MCF 10A (cell line): ENCODE data around the gene NPFF. TPM values are rescaled to one million over a fixed set of nuclear protein-coding genes. Genes with fewer than 3 reads are reported as not detected.

Source experiments
- BruUV-seq: library from RNA; stranded (reverse); fragments of 400-500 nt; replicated peaks from 2 replicates; lab custom pipeline; 2021; lab: Mats Ljungman, UMichigan
- CTCF ChIA-PET: fragments of 300-600 bp; sonication (Branson Sonifier 250); formaldehyde crosslinking; extraction: SDS; loops from one replicate; lab custom pipeline; 2021; ENCODE audit warnings: antibody characterized with exemption, inconsistent platforms; lab: Yijun Ruan, JAX
- POLR2A ChIA-PET: fragments of 300-600, 350-650 bp; sonication (Branson Sonifier 250); formaldehyde crosslinking; extraction: SDS; loops from one replicate; lab custom pipeline; 2020; ENCODE audit warnings: antibody characterized with exemption, inconsistent platforms; lab: Yijun Ruan, JAX
- DNase-seq: peaks from one replicate; pipeline ENCODE4 v3.0.0-alpha.2; 2018; ENCODE audit not compliant: unreplicated experiment
- H3K27ac Mint-ChIP-seq: one replicate; pipeline ENCODE4 v1.8.0; 2022; ENCODE audit warnings: mild to moderate bottlenecking, low read depth, mixed read lengths; ENCODE audit not compliant: unreplicated experiment
- H3K27me3 Mint-ChIP-seq: one replicate; pipeline ENCODE4 v1.8.0; 2022; ENCODE audit warnings: mixed read lengths; ENCODE audit not compliant: insufficient read depth, unreplicated experiment
- H3K36me3 Mint-ChIP-seq: one replicate; pipeline ENCODE4 v1.8.0; 2022; ENCODE audit warnings: mild to moderate bottlenecking, moderate library complexity, mixed read lengths; ENCODE audit not compliant: insufficient read depth, unreplicated experiment
- H3K4me1 Mint-ChIP-seq: one replicate; pipeline ENCODE4 v1.8.0; 2022; ENCODE audit warnings: mixed read lengths; ENCODE audit not compliant: insufficient read depth, unreplicated experiment
- H3K4me3 Mint-ChIP-seq: one replicate; pipeline ENCODE4 v1.8.0; 2022; ENCODE audit warnings: mild to moderate bottlenecking, moderate library complexity, mixed read lengths; ENCODE audit not compliant: unreplicated experiment
- H3K9me3 Mint-ChIP-seq: one replicate; pipeline ENCODE4 v1.8.0; 2022; ENCODE audit warnings: mixed read lengths; ENCODE audit not compliant: unreplicated experiment
- CTCF ChIP-seq: fragments of 200-600 bp; IDR thresholded peaks from one replicate; pipeline ENCODE4 v1.8.0; 2022; ENCODE audit warnings: antibody characterized with exemption, mild to moderate bottlenecking; ENCODE audit not compliant: unreplicated experiment
- intact Hi-C: fragments of 100-400 bp; cut with micrococcal nuclease; formaldehyde crosslinking; loops from 2 replicates; pipeline ENCODE4 v1.14.1; 2022
- total RNA-seq: library from RNA; stranded (reverse); gene quantifications from 2 replicates; pipeline ENCODE4 v1.2.3, GENCODE V29; 2022

Gene NPFF
- total RNA-seq, 1 experiment from 2014 or later, result not detected

GRCh38 chr12:53514628-53515290 lies 7.5 kb upstream of the NPFF start:
- no peak overlapping the region for H3K27ac Mint-ChIP-seq
- H3K27me3 Mint-ChIP-seq, result no peaks in the 10 kb centered on the region
- BruUV-seq, result no TSS peak
- no peaks in the 10 kb centered on the region for H3K4me1 Mint-ChIP-seq
- H3K4me3 Mint-ChIP-seq, result no peak overlapping the region
- POLR2A ChIA-PET, result interaction anchor here (2.1 kb wide), 1 partner anchor 14 kb away, joined by 6 read pairs; the partner anchor contains the start of gene TARBP2
- H3K9me3 Mint-ChIP-seq, result no peaks in the 10 kb centered on the region
- no peak for TF ChIP-seq CTCF
- peaks cover 84% of the 10 kb centered on the region for H3K36me3 Mint-ChIP-seq
- CTCF ChIA-PET, result interaction anchor here (1.1 kb wide), 1 partner anchor 9 kb away, joined by 3 read pairs; no protein-coding TSS in a partner anchor
- no peak for DNase-seq
- intact Hi-C loops, result no loop called here

DNA sequence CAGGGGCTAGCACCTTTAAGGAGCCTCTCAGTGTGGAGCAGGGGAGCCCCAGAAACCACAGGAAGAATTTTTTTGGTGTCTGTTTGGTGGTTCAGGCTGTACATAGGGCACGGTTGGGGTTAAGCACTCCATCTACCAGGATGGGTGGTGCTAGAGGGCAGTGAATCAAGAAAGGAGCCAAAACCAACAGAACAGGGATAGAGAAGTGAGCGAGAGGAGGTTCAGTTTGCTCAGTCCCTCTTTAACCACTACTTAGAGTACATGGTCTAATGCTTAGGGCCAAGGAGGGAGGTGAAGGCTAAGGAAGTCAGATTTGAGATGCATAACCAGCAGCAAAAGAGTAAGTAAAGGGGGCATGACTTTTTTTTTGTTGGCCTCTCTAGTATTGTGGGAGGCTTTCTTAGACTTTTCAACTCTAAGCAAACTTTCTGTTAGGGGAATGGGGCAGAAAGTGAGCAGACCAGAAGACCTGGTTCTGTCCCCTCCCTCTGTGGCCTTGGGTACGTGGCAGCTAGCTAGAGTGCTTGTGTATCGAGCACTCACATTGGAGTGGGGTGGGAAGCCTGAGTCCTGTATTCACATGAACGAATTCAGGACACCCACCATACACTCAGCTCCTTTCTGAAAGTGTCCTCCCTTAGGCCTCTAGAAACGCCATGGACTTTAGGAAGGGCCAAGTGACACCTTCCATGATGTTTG lies 6.6 kb upstream of the NPFF start:
- ChIA-PET POLR2A (interaction anchor here (2.1 kb wide), 1 partner anchor 13 kb away, joined by 6 read pairs; the partner anchor contains the start of gene TARBP2), CTCF (interaction anchor here (0.8 to 1.2 kb wide), 2 partner anchors 9 to 182 kb away, joined by 3 to 4 read pairs; no protein-coding TSS in a partner anchor)
- Mint-ChIP-seq H3K27ac (no peak overlapping the region), H3K4me1 (peaks cover under 1% of the 10 kb centered on the region), H3K27me3 (no peaks in the 10 kb centered on the region), H3K4me3 (no peak overlapping the region), H3K36me3 (peaks cover 83% of the 10 kb centered on the region), H3K9me3 (no peaks in the 10 kb centered on the region)
- intact Hi-C loops, result no loop called here
- TF ChIP-seq CTCF, result no peak
- BruUV-seq, result no TSS peak
- no peak for DNase-seq

DNA sequence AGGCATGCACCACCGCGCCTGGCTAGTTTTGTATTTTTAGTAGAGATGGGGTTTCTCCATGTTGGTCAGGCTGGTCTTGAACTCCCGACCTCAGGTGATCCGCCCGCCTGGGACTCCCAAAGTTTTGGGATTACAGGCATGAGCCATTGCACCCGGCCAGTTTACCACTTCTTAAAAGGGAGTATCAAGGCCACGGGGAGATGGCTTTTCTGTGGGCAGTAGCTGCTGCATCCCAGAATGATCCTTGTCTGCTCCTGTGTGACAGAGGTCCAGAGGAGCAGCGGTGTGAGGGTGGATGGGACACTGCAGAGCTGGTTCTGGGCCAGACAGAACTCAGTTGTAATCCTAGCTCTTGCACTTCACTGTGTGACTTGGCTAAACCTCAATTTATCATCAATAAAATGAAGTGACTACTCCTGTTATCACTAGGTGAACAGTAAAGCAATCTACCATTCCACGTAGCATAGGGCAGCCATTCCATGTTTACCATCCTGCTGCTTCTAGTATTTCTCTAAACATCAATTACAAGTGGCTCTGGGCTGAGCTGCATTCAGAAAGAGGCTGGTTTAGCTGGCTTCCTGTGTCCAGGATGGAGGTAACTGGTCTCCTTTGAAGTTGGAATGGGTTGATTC lies 3.0 kb upstream of the NPFF start:
- no peak overlapping the region for H3K4me3 Mint-ChIP-seq
- no peaks in the 10 kb centered on the region for H3K9me3 Mint-ChIP-seq
- peaks cover 85% of the 10 kb centered on the region for H3K36me3 Mint-ChIP-seq
- DNase-seq, result no peak
- no peak overlapping the region for H3K27ac Mint-ChIP-seq
- H3K27me3 Mint-ChIP-seq, result no peaks in the 10 kb centered on the region
- TF ChIP-seq CTCF, result no peak
- no TSS peak for BruUV-seq
- ChIA-PET CTCF (interaction anchor here (0.7 to 4.3 kb wide), 6 partner anchors 9 to 189 kb away, joined by 3 to 93 read pairs (median 16); partner anchors contain the start of genes AAAS and TARBP2), POLR2A (interaction anchor here (0.6 to 5.3 kb wide), 5 partner anchors 10 to 185 kb away, joined by 3 to 33 read pairs (median 3); partner anchors contain the start of genes MAP3K12 and TARBP2)
- H3K4me1 Mint-ChIP-seq, result peaks cover 5% of the 10 kb centered on the region
- intact Hi-C loops, result no loop called here
